ENCODE data around the gene ZNF280D. TPM values are rescaled to one million over a fixed set of nuclear protein-coding genes. Genes with fewer than 3 reads are reported as not detected.

The ZNF280D gene
- polyA plus RNA-seq, 1 donor from 2014 or later: 35.4 TPM

GRCh38 chr15:56660943-56661342, 72.4 kb downstream of the ZNF280D start:
- Histone ChIP-seq H3K27ac (ENCODE audit: low read length) (no peak overlapping the region), H3K4me3 (ENCODE audit: low read length) (no peak overlapping the region), H3K4me2 (ENCODE audit: low read length) (no peak overlapping the region), H3K27me3 (ENCODE audit: insufficient read depth, low read depth, low read length) (no peaks in the 10 kb centered on the region), H3K9ac (ENCODE audit: low read length) (no peak overlapping the region), H2AFZ (ENCODE audit: low read depth, low read length) (no peak overlapping the region), H3K9me3 (ENCODE audit: low read length) (no peaks in the 10 kb centered on the region), H3K9me2 (ENCODE audit: insufficient read depth, low read length) (no peaks in the 10 kb centered on the region), H4K20me1 (ENCODE audit: insufficient read depth) (no peaks in the 10 kb centered on the region), H3F3A (ENCODE audit: insufficient read depth, low read length, poor library complexity, severe bottlenecking) (no peaks in the 10 kb centered on the region), H3K36me3 (ENCODE audit: insufficient read depth, low read length) (no peaks in the 10 kb centered on the region), H3K79me2 (replicated peaks; ENCODE audit: insufficient read depth, low read length) (no peaks in the 10 kb centered on the region)
- TF ChIP-seq MXI1 (conservative IDR thresholded peaks at IDR 0.05; ENCODE audit: poor library complexity, severe bottlenecking) (no peak), REST (IDR thresholded peaks at IDR 0.05; ENCODE audit: borderline replicate concordance) (no peak), EZH2 (IDR thresholded peaks at IDR 0.05; ENCODE audit: borderline replicate concordance, insufficient read depth, low read length, poor library complexity, severe bottlenecking) (no peak), EP300 (conservative IDR thresholded peaks at IDR 0.05; ENCODE audit: poor library complexity, severe bottlenecking) (no peak), POLR2AphosphoS5 (IDR thresholded peaks at IDR 0.05) (no peak), CTCF (IDR thresholded peaks at IDR 0.05; ENCODE audit: poor library complexity, severe bottlenecking) (no peak), SMC3 (conservative IDR thresholded peaks at IDR 0.05; ENCODE audit: poor library complexity) (no peak), TAF1 (IDR thresholded peaks at IDR 0.05; ENCODE audit: low read depth) (no peak), RAD21 (conservative IDR thresholded peaks at IDR 0.05) (no peak)

DNA sequence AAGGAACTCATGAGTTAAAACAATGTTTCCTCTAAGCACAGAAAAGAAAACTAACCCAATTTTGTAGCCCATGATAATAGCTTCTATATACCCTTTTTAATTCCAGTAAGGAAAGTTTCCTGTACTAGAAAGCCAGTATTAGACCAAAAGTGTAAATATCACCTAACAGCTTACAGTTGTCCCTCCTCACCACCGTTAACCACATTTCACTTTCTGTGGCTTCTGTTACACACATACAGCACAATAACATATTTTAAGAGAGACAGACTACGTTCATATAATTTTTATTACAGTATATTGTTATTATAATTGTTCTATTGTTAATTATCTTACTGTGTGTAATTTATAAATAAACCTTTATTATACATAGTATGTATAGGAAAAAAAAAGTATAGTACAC, 74.1 kb downstream of the ZNF280D start:
- Histone ChIP-seq H3F3A (ENCODE audit: insufficient read depth, low read length, poor library complexity, severe bottlenecking) (no peaks in the 10 kb centered on the region), H3K27ac (ENCODE audit: low read length) (no peak overlapping the region), H3K4me2 (ENCODE audit: low read length) (no peak overlapping the region), H2AFZ (ENCODE audit: low read depth, low read length) (no peak overlapping the region), H4K20me1 (ENCODE audit: insufficient read depth) (no peaks in the 10 kb centered on the region), H3K9me2 (ENCODE audit: insufficient read depth, low read length) (no peaks in the 10 kb centered on the region), H3K9me3 (ENCODE audit: low read length) (no peaks in the 10 kb centered on the region), H3K4me3 (ENCODE audit: low read length) (no peak overlapping the region), H3K27me3 (ENCODE audit: insufficient read depth, low read depth, low read length) (no peaks in the 10 kb centered on the region), H3K9ac (ENCODE audit: low read length) (no peak overlapping the region), H3K79me2 (replicated peaks; ENCODE audit: insufficient read depth, low read length) (no peaks in the 10 kb centered on the region), H3K36me3 (ENCODE audit: insufficient read depth, low read length) (peaks cover 4% of the 10 kb centered on the region)
- TF ChIP-seq REST (IDR thresholded peaks at IDR 0.05; ENCODE audit: borderline replicate concordance) (no peak), CTCF (IDR thresholded peaks at IDR 0.05; ENCODE audit: poor library complexity, severe bottlenecking) (no peak), SMC3 (conservative IDR thresholded peaks at IDR 0.05; ENCODE audit: poor library complexity) (no peak), EP300 (conservative IDR thresholded peaks at IDR 0.05; ENCODE audit: poor library complexity, severe bottlenecking) (no peak), RAD21 (conservative IDR thresholded peaks at IDR 0.05) (no peak), MXI1 (conservative IDR thresholded peaks at IDR 0.05; ENCODE audit: poor library complexity, severe bottlenecking) (no peak), TAF1 (IDR thresholded peaks at IDR 0.05; ENCODE audit: low read depth) (no peak), POLR2AphosphoS5 (IDR thresholded peaks at IDR 0.05) (no peak), EZH2 (IDR thresholded peaks at IDR 0.05; ENCODE audit: borderline replicate concordance, insufficient read depth, low read length, poor library complexity, severe bottlenecking) (no peak)
